ENCODE data around the gene STX3.

The STX3 gene

GRCh38 chr11:59765068-59765735, 10.0 kb downstream of the STX3 start:
- no peak for TF ChIP-seq CTCF (IDR thresholded peaks at IDR 0.05; ENCODE audit: low read depth, low read length, missing control alignments)
- DNase-seq (ENCODE audit: extremely low read depth, low read depth), result no peak
- H3K4me3 ChIP-seq (replicated peaks; ENCODE audit: low read depth, low read length), result no peak overlapping the region

GRCh38 chr11:59766542-59767224, 11.5 kb downstream of the STX3 start:
- TF ChIP-seq CTCF (IDR thresholded peaks at IDR 0.05; ENCODE audit: low read depth, low read length, missing control alignments), result no peak
- DNase-seq (ENCODE audit: extremely low read depth, low read depth), result no peak
- no peak overlapping the region for H3K4me3 ChIP-seq (replicated peaks; ENCODE audit: low read depth, low read length)

- no peak overlapping the region for H3K4me3 ChIP-seq (replicated peaks; ENCODE audit: low read depth, low read length)
- no peak for TF ChIP-seq CTCF (IDR thresholded peaks at IDR 0.05; ENCODE audit: low read depth, low read length, missing control alignments)
- no peak for DNase-seq (ENCODE audit: extremely low read depth, low read depth)
These were observed 12.0 kb downstream of the STX3 start for GRCh38 chr11:59767225-59767611.

GRCh38 chr11:59769111-59769510, 13.9 kb downstream of the STX3 start:
- H3K4me3 ChIP-seq (replicated peaks; ENCODE audit: low read depth, low read length), result no peak overlapping the region
- no peak for DNase-seq (ENCODE audit: extremely low read depth, low read depth)
- TF ChIP-seq CTCF (IDR thresholded peaks at IDR 0.05; ENCODE audit: low read depth, low read length, missing control alignments), result no peak

- H3K4me3 ChIP-seq (replicated peaks; ENCODE audit: low read depth, low read length), result no peak overlapping the region
- DNase-seq (ENCODE audit: extremely low read depth, low read depth), result no peak
- no peak for TF ChIP-seq CTCF (IDR thresholded peaks at IDR 0.05; ENCODE audit: low read depth, low read length, missing control alignments)
These were observed 14.7 kb downstream of the STX3 start for GRCh38 chr11:59769828-59770227.

GRCh38 chr11:59770319-59770718, 15.1 kb downstream of the STX3 start:
- H3K4me3 ChIP-seq (replicated peaks; ENCODE audit: low read depth, low read length), result no peak overlapping the region
- no peak for TF ChIP-seq CTCF (IDR thresholded peaks at IDR 0.05; ENCODE audit: low read depth, low read length, missing control alignments)
- DNase-seq (ENCODE audit: extremely low read depth, low read depth), result no peak

Data from HFF-Myc (cell line).